Coronary artery (tissue), 2 donors: ENCODE measurements around the gene KDM8.

ENCODE experiments used
- DNase-seq: peaks from one replicate; pipeline ENCODE4 v3.0.0-alpha.2; 2017; ENCODE audit warnings: low spot score
- H3K27ac ChIP-seq, 2 donors: fragments of 200-600 bp; sonication (generic); one replicate each; pipeline ENCODE4 v1.5.1; 2016 to 2019
- H3K4me3 ChIP-seq: fragments of 200-600 bp; sonication (generic); 2 replicates; pipeline ENCODE4 v1.5.1; 2016; ENCODE audit warnings: mild to moderate bottlenecking, moderate library complexity
- TF ChIP-seq, protein P1 (sequence below): fragments of 200-600 bp; sonication (generic); IDR thresholded peaks from one replicate; pipeline ENCODE4 v1.5.1; 2019; ENCODE audit warnings: antibody characterized with exemption

The KDM8 gene

GRCh38 chr16:27190316-27190871 lies 12.9 kb upstream of the KDM8 start:
- TF ChIP-seq, protein P1, sequence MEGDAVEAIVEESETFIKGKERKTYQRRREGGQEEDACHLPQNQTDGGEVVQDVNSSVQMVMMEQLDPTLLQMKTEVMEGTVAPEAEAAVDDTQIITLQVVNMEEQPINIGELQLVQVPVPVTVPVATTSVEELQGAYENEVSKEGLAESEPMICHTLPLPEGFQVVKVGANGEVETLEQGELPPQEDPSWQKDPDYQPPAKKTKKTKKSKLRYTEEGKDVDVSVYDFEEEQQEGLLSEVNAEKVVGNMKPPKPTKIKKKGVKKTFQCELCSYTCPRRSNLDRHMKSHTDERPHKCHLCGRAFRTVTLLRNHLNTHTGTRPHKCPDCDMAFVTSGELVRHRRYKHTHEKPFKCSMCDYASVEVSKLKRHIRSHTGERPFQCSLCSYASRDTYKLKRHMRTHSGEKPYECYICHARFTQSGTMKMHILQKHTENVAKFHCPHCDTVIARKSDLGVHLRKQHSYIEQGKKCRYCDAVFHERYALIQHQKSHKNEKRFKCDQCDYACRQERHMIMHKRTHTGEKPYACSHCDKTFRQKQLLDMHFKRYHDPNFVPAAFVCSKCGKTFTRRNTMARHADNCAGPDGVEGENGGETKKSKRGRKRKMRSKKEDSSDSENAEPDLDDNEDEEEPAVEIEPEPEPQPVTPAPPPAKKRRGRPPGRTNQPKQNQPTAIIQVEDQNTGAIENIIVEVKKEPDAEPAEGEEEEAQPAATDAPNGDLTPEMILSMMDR, result no peak
- no peak overlapping the region for H3K4me3 ChIP-seq
- H3K27ac ChIP-seq, result no peak overlapping the region
- no peak for DNase-seq

- DNase-seq, result no peak
- TF ChIP-seq, protein P1, result no peak
- no peak overlapping the region for H3K27ac ChIP-seq
- H3K4me3 ChIP-seq, result no peak overlapping the region
These were observed 11.9 kb upstream of the KDM8 start for GRCh38 chr16:27191352-27191924.

DNA sequence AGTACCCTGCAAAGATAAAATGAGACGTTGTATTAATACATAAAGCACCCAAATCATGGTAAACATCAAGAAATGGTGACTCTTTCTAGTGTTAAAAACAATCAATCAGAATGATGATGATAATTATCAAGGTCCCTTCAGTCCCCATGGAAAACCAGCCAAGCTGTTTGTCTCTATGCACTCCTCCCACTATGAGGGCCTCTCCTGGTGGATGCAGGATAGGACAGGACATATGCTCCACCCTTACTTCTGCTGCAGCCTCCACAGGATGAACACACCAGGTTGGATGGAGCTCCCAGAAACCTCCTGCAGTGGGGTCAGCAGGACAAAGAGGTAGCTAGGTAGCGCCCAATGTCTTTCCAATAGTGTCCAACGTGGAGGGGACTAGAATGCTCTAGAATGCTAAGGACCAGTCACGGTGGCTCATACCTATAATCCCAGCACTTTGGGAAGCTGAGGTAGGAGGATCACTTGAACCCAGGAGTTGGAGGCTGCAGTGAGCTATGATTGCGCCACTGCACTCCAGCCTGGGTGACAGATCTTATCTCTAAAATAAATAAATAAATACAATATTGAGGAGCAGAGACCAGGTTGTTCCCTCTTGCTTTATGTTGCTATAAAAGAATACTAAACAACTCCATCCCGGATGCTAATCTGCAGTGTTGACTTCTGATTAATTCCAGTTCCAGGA lies 9.9 kb upstream of the KDM8 start:
- no peak for DNase-seq
- TF ChIP-seq, protein P1, result no peak
- Histone ChIP-seq H3K27ac (no peak overlapping the region), H3K4me3 (no peak overlapping the region)

DNA sequence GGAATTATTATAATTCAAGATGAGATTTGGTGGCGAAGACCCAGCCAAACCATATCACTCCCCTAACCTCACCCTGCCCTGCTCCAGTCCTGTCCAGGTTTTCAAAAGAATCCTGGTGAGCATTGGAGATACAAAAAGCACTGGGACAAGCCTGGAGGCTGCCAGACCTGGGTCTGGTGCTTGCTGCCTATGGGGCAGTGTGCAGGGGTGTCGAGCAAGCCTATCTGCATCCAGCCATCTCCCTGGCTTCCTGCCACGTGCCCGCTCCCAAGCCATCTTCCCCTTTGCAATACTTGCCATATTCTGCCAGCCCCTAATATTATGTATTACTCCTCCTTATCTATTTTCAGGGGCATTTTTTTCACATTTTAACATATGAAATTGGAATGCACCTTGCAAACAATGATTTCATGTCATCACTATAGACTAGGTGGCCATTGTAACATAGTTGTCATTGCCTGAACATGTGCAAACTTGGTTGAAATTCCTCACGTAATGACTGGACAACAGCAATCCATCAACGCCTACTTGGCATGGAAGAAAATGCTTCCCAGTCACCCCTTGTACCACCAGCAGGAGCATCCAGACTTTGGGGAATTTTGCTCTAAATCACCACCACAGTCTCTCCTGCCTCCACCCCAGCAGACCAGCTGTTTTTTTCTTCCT lies 8.1 kb upstream of the KDM8 start:
- TF ChIP-seq, protein P1, result no peak
- DNase-seq, result no peak
- H3K4me3 ChIP-seq, result no peak overlapping the region
- no peak overlapping the region for H3K27ac ChIP-seq

GRCh38 chr16:27195941-27196595 lies 7.3 kb upstream of the KDM8 start:
- TF ChIP-seq, protein P1, result no peak
- no peak for DNase-seq
- Histone ChIP-seq H3K4me3 (no peak overlapping the region), H3K27ac (no peak overlapping the region)

GRCh38 chr16:27197004-27197403 lies 6.3 kb upstream of the KDM8 start:
- no peak for DNase-seq
- TF ChIP-seq, protein P1, result no peak
- H3K4me3 ChIP-seq, result no peak overlapping the region
- H3K27ac ChIP-seq, result no peak overlapping the region
